ENCODE results near the gene FRMD1.

FRMD1 gene

GRCh38 chr6:168110437-168110836, 31.4 kb upstream of the FRMD1 start:
- FAIRE-seq, result no peak

GRCh38 chr6:168109171-168109570, 30.2 kb upstream of the FRMD1 start:
- no peak for FAIRE-seq

GRCh38 chr6:168107191-168107983, 28.4 kb upstream of the FRMD1 start:
- FAIRE-seq, result no peak

GRCh38 chr6:168106633-168107005, 27.6 kb upstream of the FRMD1 start:
- no peak for FAIRE-seq

GRCh38 chr6:168105813-168106632, 27.0 kb upstream of the FRMD1 start:
- no peak for FAIRE-seq

GRCh38 chr6:168104636-168105035, 25.6 kb upstream of the FRMD1 start:
- no peak for FAIRE-seq

- no peak for FAIRE-seq
These were observed 24.2 kb upstream of the FRMD1 start for GRCh38 chr6:168103050-168103830.

- FAIRE-seq, result no peak
These were observed 23.4 kb upstream of the FRMD1 start for GRCh38 chr6:168102315-168102985.

- FAIRE-seq, result no peak
These were observed 22.7 kb upstream of the FRMD1 start for GRCh38 chr6:168101590-168102314.

- FAIRE-seq, result no peak
These were observed 22.0 kb upstream of the FRMD1 start for GRCh38 chr6:168100803-168101589.

GRCh38 chr6:168100011-168100802, 21.2 kb upstream of the FRMD1 start:
- FAIRE-seq, result no peak

- FAIRE-seq, result no peak
These were observed 20.4 kb upstream of the FRMD1 start for GRCh38 chr6:168099201-168100010.

GRCh38 chr6:168098431-168098861, 19.4 kb upstream of the FRMD1 start:
- no peak for FAIRE-seq

GRCh38 chr6:168097621-168098430, 18.8 kb upstream of the FRMD1 start:
- no peak for FAIRE-seq

- FAIRE-seq, result no peak
These were observed 18.2 kb upstream of the FRMD1 start for GRCh38 chr6:168097221-168097620.

GRCh38 chr6:168096271-168096764, 17.3 kb upstream of the FRMD1 start:
- no peak for FAIRE-seq

- no peak for FAIRE-seq
These were observed 16.8 kb upstream of the FRMD1 start for GRCh38 chr6:168095716-168096250.

GRCh38 chr6:168095171-168095691, 16.2 kb upstream of the FRMD1 start:
- no peak for FAIRE-seq

All from islet of Langerhans (tissue), 1 donor.